Liver (tissue), 9 donors: ENCODE results near the gene NDUFAF8. TPM values are rescaled to one million over a fixed set of nuclear protein-coding genes. Genes with fewer than 3 reads are reported as not detected.

Source experiments
- DNase-seq: peaks from one replicate; pipeline ENCODE4 v3.0.0-alpha.2; 2017; ENCODE audit warnings: low spot score
- H3K27ac ChIP-seq, 2 donors: one replicate each; pipeline ENCODE4 v1.7.0; 2013; ENCODE audit warnings: inconsistent platforms in 2 of 2, low read length in 2 of 2, control low read depth in 1 of 2, low read depth in 1 of 2, mild to moderate bottlenecking in 1 of 2
- H3K27me3 ChIP-seq, 4 donors: one replicate each; pipeline versions ENCODE4 v1.6.1 to v1.7.0; 2013; ENCODE audit warnings: low read length in 3 of 4, inconsistent platforms in 1 of 4, mild to moderate bottlenecking in 1 of 4, moderate library complexity in 1 of 4; ENCODE audit not compliant: control insufficient read depth in 4 of 4, insufficient read depth in 4 of 4
- H3K36me3 ChIP-seq, 4 donors: one replicate each; pipeline versions ENCODE4 v1.6.1 to v1.7.0; 2013; ENCODE audit warnings: low read length in 3 of 4, mild to moderate bottlenecking in 3 of 4, low read depth in 1 of 4, moderate library complexity in 1 of 4; ENCODE audit not compliant: control insufficient read depth in 4 of 4, insufficient read depth in 3 of 4
- H3K4me1 ChIP-seq, 4 donors: one replicate each; pipeline versions ENCODE4 v1.6.1 to v1.7.0; 2013; ENCODE audit warnings: low read length in 3 of 4, mild to moderate bottlenecking in 3 of 4, moderate library complexity in 1 of 4; ENCODE audit not compliant: control insufficient read depth in 4 of 4, insufficient read depth in 4 of 4
- H3K4me3 ChIP-seq, 3 donors: one replicate each; pipeline versions ENCODE4 v1.6.1 to v1.7.0; 2013; ENCODE audit warnings: low read length in 3 of 3, control low read depth in 1 of 3, low read depth in 1 of 3, mild to moderate bottlenecking in 1 of 3
- H3K9ac ChIP-seq, 2 donors: one replicate each; pipeline ENCODE4 v1.7.0; 2013; ENCODE audit warnings: low read length in 2 of 2, mild to moderate bottlenecking in 2 of 2, moderate library complexity in 2 of 2, control low read depth in 1 of 2, low read depth in 1 of 2
- H3K9me3 ChIP-seq, 4 donors: one replicate each; pipeline versions ENCODE4 v1.6.1 to v1.7.0; 2013; ENCODE audit warnings: low read length in 3 of 4; ENCODE audit not compliant: control insufficient read depth in 4 of 4
- ATF3 ChIP-seq: IDR thresholded peaks from 2 replicates; pipeline ENCODE4 v1.6.1; 2016; ENCODE audit warnings: antibody characterized with exemption
- CTCF ChIP-seq: fragments of 150-350 bp; IDR thresholded peaks from 2 replicates; pipeline ENCODE4 v1.5.1; 2017; ENCODE audit warnings: improper control_type of control experiment, low read depth, low read length; ENCODE audit not compliant: missing input control
- EGR1 ChIP-seq, 2 donors: IDR thresholded peaks; 2 replicates each; pipeline ENCODE4 v1.6.1; 2016 to 2018; ENCODE audit warnings: antibody characterized with exemption in 2 of 2, low read depth in 2 of 2
- FOXA1 ChIP-seq: IDR thresholded peaks from 2 replicates; pipeline ENCODE4 v1.6.1; 2016; ENCODE audit warnings: antibody characterized with exemption
- FOXA2 ChIP-seq: IDR thresholded peaks from 2 replicates; pipeline ENCODE4 v1.6.1; 2016; ENCODE audit warnings: antibody characterized with exemption
- GABPA ChIP-seq, 2 donors: IDR thresholded peaks in 1 of 2; conservative IDR thresholded peaks in 1 of 2; 2 replicates each; pipeline ENCODE4 v1.6.1; 2016; ENCODE audit warnings: antibody characterized with exemption in 2 of 2, mild to moderate bottlenecking in 1 of 2, moderate library complexity in 1 of 2
- HNF4A ChIP-seq, 2 donors: conservative IDR thresholded peaks; 2 replicates each; pipeline ENCODE4 v1.6.1; 2016; ENCODE audit warnings: antibody characterized with exemption in 2 of 2, mild to moderate bottlenecking in 2 of 2
- HNF4G ChIP-seq: IDR thresholded peaks from 2 replicates; pipeline ENCODE4 v1.6.1; 2016; ENCODE audit warnings: antibody characterized with exemption
- JUND ChIP-seq, 2 donors: IDR thresholded peaks; 2 replicates each; pipeline ENCODE4 v1.6.1; 2016; ENCODE audit warnings: antibody characterized with exemption in 2 of 2
- NR2F2 ChIP-seq: IDR thresholded peaks from 2 replicates; pipeline ENCODE4 v1.6.1; 2016; ENCODE audit warnings: antibody characterized with exemption
- RXRA ChIP-seq, 2 donors: IDR thresholded peaks; 2 replicates each; pipeline ENCODE4 v1.6.1; 2017 to 2018; ENCODE audit warnings: antibody characterized with exemption in 2 of 2, mild to moderate bottlenecking in 1 of 2
- SP1 ChIP-seq: IDR thresholded peaks from 2 replicates; pipeline ENCODE4 v1.6.1; 2018; ENCODE audit warnings: antibody characterized with exemption, mild to moderate bottlenecking
- TAF1 ChIP-seq: conservative IDR thresholded peaks from 2 replicates; pipeline ENCODE4 v1.6.1; 2016; ENCODE audit warnings: antibody characterized with exemption, mild to moderate bottlenecking
- YY1 ChIP-seq: IDR thresholded peaks from 2 replicates; pipeline ENCODE4 v1.6.1; 2016; ENCODE audit warnings: antibody characterized with exemption, mild to moderate bottlenecking
- WGBS: extraction: QIAGEN DNeasy Blood & Tissue Kit; methylation state at CpG from one replicate; pipeline ENCODE4 v1.1.7; 2013; 5-methylcytosine and 5-hydroxymethylcytosine counted together
- polyA plus RNA-seq, 2 donors: library from polyadenylated mRNA; stranded (reverse) in 1 of 2; unstranded in 1 of 2; fragments of 200-250 nt in 1 of 2; fragments of >200 nt in 1 of 2; fragmentation: Nextera tagmentation in 1 of 2; extraction: Ambion mirVana in 1 of 2; gene quantifications; one replicate each; pipeline versions ENCODE4 v1.2.1 to v1.2.3, GENCODE V29; 2013 to 2015
- total RNA-seq, 2 donors: library from RNA; depleted of rRNA; stranded (reverse); fragments of >200 nt; gene quantifications; one replicate each; pipeline ENCODE4 v1.2.3, GENCODE V29; 2014
- TF ChIP-seq, protein P1 (sequence below): IDR thresholded peaks from 2 replicates; pipeline ENCODE4 v1.6.1; 2016; ENCODE audit warnings: antibody characterized with exemption
- donor health status: healthy.
- donor health status: healthy.
- donor health status: healthy.
- donor health status: healthy.
- donor health status: healthy.

The NDUFAF8 gene
- total and polyA plus RNA-seq, 4 donors = 8.3 to 67.4 (median 15.5) TPM

DNA sequence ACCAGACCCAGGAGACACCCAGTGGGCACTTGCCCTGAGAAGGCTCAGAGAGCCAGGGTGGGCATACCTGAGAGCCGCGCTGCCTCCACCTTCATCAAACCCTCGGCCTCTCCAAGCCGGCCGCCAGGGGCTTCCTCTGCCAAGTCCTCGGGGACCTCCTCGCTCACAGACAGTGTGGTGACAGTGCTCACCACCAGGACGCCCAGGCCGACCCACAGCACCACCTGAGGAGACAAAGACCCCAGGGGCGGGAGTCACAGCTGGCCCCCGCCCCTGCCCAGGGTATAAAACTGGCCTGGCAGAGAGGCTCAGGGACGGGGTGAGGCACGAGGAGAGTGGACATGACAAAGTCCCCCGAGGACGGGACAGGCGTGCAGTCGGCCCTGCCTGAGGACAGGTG lies 21.1 kb downstream of the NDUFAF8 start:
- Histone ChIP-seq H3K4me1 (no peaks in the 10 kb centered on the region), H3K36me3 (peaks cover 13 to 71% (median 27%) of the 10 kb centered on the region in 4 donors), H3K27ac (no peak overlapping the region), H3K9me3 (no peaks in the 10 kb centered on the region), H3K4me3 (no peak overlapping the region), H3K27me3 (no peaks in the 10 kb centered on the region), H3K9ac (no peak overlapping the region)
- TF ChIP-seq NR2F2 = no peak
- TF ChIP-seq CTCF = no peak
- no peak for TF ChIP-seq JUND (IDR thresholded peaks at IDR 0.05)
- no peak for TF ChIP-seq EGR1 (IDR thresholded peaks at IDR 0.05; ENCODE audit: low read depth in 2 of 2)
- no peak for TF ChIP-seq FOXA1
- no peak for TF ChIP-seq RXRA (IDR thresholded peaks at IDR 0.05)
- TF ChIP-seq, protein P1, sequence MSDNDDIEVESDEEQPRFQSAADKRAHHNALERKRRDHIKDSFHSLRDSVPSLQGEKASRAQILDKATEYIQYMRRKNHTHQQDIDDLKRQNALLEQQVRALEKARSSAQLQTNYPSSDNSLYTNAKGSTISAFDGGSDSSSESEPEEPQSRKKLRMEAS = no peak
- TF ChIP-seq HNF4G = no peak
- WGBS = 95% methylated on average over 17 of the region's 17 CpGs
- no peak for DNase-seq

DNA sequence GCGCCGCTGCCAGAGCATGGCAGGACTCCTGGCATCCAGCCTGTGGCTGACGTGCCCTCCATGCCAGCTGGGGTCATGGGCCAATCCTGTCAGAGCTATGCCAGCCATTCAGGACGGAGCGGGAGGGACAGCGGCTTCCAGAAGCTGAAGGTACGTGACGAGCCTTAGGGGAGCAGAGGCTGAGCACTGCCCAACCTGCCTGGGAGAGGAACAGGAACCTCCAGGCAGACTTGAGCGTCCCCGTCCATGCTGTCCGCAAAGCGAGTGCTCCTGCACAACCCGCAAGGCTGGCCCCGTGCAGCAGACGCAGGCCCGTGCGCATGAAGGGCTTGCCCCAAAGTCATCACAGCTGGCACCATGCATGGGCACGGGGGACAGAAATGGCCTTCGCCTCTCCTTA lies 21.5 kb downstream of the NDUFAF8 start:
- Histone ChIP-seq H3K9me3 (no peaks in the 10 kb centered on the region), H3K27ac (no peak overlapping the region), H3K36me3 (peaks cover 16 to 75% (median 30%) of the 10 kb centered on the region in 4 donors), H3K9ac (no peak overlapping the region), H3K27me3 (no peaks in the 10 kb centered on the region), H3K4me1 (no peaks in the 10 kb centered on the region), H3K4me3 (no peak overlapping the region)
- 91% methylated on average over 19 of the region's 19 CpGs for WGBS
- TF ChIP-seq FOXA2 (no peak), HNF4A (conservative IDR thresholded peaks at IDR 0.05) (no peak), YY1 (no peak), NR2F2 (no peak), SP1 (no peak), ATF3 (no peak), CTCF (no peak), GABPA (IDR thresholded peaks at IDR 0.05 in 1 of 2, conservative IDR thresholded peaks at IDR 0.05 in 1 of 2) (no peak), TAF1 (no peak)
- TF ChIP-seq, protein P1 = no peak
- no peak for DNase-seq

- H3K27ac ChIP-seq = no peak overlapping the region
- H3K9me3 ChIP-seq = no peaks in the 10 kb centered on the region
- H3K4me3 ChIP-seq = no peak overlapping the region
- no peak for DNase-seq
- 96% methylated on average over 18 of the region's 18 CpGs for WGBS
- no peak for TF ChIP-seq RXRA (IDR thresholded peaks at IDR 0.05)
- H3K27me3 ChIP-seq = no peaks in the 10 kb centered on the region
- H3K36me3 ChIP-seq = peaks cover 16 to 80% (median 34%) of the 10 kb centered on the region in 4 donors
- no peak overlapping the region for H3K9ac ChIP-seq
- no peaks in the 10 kb centered on the region for H3K4me1 ChIP-seq
These were observed 22.0 kb downstream of the NDUFAF8 start for GRCh38 chr17:81261096-81261495.
